Suprapubic skin (tissue), 4 donors: Measurements from ENCODE around the gene ADAR.

Experiments used
- CTCF ChIP-seq, 2 donors: fragments of 200-600 bp in 1 of 2; fragments of 450-650 bp in 1 of 2; sonication (generic) in 1 of 2; IDR thresholded peaks; one replicate each; pipeline ENCODE4 v1.5.1; 2016 to 2019; ENCODE audit warnings: antibody characterized with exemption in 2 of 2, mild to moderate bottlenecking in 1 of 2, moderate library complexity in 1 of 2
- POLR2A ChIP-seq, 2 donors: fragments of 450-650 bp; IDR thresholded peaks; one replicate each; pipeline ENCODE4 v1.6.1; 2017; ENCODE audit warnings: antibody characterized with exemption in 2 of 2, mild to moderate bottlenecking in 2 of 2, moderate library complexity in 2 of 2
- POLR2AphosphoS5 ChIP-seq, 3 donors: sonication (generic); formaldehyde crosslinking; IDR thresholded peaks; one replicate each; pipeline ENCODE4 v1.6.1; 2017; ENCODE audit warnings: antibody characterized with exemption in 3 of 3

GRCh38 chr1:154615411-154615810 lies 7.4 kb upstream of the ADAR start:
- TF ChIP-seq POLR2A (IDR thresholded peaks at IDR 0.05) = no peak
- TF ChIP-seq CTCF (IDR thresholded peaks at IDR 0.05) = no peak
- no peak for TF ChIP-seq POLR2AphosphoS5 (IDR thresholded peaks at IDR 0.05)
